ENCODE data around the gene SELENOM.
A peak's percentile ranks its signal among the peaks of the same experiment; 100 is the strongest.
"Not testable (repeated sequence)": the region's sequence is repeated elsewhere in the genome, so short reads cannot be mapped to it uniquely, and the experiment has no call there.

Gene SELENOM

GRCh38 chr22:31089160-31090100 is 17.9 kb downstream of the SELENOM start:
- no peak for DNase-seq

DNA sequence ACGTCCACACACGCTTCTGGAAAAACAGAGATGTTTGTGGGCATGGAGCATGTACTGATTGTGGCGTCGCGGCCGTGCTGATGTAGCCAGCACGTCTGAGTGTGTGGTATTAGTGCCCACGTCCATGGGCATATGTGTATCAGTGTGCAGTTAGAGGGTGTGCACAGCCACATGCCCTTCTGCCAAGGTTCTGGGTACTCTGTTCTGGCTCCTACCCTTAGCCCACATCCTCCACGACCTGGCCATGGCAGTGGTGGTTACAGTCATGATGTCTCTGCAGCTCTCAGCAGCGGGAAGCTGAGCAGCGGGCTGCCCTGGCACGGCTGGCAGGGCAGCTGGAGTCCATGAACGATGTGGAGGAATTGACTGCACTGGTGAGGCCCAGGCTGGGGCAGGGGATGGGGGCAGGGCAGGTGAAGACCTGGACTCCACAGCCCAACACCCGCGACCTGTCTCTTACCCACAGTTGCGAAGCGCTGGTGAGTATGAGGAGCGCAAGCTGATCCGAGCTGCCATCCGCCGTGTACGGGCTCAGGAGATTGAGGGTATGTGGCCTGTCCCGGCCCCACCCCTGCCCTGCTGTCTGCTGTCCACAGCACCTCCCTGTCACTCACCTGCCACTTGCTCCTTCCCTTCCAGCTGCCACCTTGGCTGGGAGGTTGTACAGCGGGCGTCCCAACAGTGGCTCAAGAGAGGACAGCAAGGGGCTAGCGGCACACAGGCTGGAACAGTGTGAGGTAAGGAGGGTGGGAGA is 19.0 kb downstream of the SELENOM start:
- DNase-seq: no peak

DNA sequence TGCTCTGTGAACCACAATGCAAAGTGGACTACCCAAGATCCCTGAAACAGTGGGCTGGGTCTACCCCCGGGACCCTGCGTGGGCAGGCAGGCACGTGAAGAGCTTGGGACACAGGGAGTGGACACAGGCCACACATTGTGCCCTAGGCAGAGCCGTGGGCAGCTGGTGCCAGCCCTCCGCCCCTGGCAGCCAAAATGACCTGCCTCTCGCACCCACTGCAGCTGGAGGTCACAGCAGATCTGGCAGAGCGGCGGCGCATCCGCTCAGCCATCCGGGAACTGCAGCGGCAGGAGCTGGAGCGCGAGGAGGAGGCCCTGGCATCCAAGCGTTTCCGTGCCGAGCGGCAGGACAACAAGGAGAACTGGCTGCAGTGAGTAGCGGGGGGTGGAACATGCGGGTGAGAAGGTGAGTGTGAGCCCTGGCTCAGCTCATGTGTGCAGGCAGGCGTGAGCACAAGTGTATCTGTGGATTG is 19.6 kb downstream of the SELENOM start:
- DNase-seq: no peak

DNA sequence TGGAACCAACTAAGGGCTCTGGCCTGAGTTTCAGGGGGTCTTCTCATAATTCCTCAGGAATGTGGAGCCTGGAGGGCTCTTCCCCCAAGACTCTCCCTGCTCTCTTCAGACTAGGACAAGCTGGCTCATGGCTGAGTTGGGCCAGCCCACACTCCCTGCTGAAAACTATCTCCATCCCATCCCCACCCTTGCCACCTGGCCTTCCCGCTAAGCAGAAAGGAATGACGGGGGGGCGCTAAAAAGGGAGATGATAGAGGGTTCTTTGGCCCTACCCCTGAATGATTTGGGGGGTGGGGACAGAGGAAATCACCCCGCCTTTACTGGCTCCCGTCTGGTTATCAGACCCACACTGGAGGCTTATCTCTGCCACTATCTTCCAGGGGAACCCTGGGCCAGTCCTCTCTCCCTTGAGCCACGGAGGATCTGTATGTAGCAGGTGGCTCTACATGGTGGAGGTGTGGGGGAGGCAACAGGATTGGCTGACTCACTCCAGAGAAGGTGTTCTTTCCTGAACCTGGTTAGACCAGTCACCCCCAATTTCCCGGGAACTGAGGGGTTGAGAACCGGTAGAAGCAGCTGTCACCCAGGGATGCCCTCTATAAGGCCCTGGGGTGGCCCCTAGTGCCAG is 20.6 kb downstream of the SELENOM start:
- no peak for DNase-seq

- no peak for DNase-seq
Measured at GRCh38 chr22:31085928-31086327, 21.4 kb downstream of the SELENOM start.

- no peak for DNase-seq
Measured at GRCh38 chr22:31085493-31085824, 21.9 kb downstream of the SELENOM start.

DNA sequence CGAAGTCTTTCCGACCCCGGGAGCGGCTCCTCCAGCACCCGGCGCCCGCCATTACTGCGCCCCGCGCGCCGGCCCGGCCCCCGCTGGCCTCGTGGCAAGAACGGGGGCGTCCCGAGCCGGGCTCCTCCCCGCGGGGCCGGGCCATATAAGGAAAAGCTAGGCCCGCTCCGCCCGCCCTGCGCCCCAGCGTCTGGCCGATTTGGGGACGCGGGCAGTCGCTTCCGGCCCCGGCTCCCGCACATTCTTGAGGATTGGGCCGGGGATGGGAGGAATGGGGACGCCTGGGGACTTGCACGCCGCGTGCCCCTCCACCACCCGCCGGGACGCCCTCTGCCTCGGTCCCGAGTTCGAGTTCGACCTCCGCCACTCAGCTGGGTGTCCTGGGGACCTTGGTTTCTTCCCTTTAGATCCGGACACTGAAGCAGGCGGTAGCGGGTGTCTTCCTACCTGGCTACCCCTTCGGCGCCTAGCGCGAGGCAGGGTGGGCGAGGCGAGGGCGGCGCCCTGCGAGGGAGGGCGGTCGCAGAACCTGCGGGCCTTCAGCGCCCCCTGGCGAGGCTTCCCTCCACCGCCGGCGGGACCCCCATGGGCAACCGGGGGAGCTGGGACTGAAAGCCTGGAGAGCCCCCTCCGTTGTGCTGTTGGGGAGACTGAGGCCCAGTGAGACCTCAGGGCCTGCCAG is 22.4 kb downstream of the SELENOM start:
- DNase-seq: no peak

- peak; percentile 40 for DNase-seq
Measured at GRCh38 chr22:31083923-31084810, 23.2 kb downstream of the SELENOM start.

GRCh38 chr22:31083377-31083768 is 24.0 kb downstream of the SELENOM start:
- peak; percentile 79 for DNase-seq

GRCh38 chr22:31082606-31083376 is 24.6 kb downstream of the SELENOM start:
- no peak for DNase-seq

DNA sequence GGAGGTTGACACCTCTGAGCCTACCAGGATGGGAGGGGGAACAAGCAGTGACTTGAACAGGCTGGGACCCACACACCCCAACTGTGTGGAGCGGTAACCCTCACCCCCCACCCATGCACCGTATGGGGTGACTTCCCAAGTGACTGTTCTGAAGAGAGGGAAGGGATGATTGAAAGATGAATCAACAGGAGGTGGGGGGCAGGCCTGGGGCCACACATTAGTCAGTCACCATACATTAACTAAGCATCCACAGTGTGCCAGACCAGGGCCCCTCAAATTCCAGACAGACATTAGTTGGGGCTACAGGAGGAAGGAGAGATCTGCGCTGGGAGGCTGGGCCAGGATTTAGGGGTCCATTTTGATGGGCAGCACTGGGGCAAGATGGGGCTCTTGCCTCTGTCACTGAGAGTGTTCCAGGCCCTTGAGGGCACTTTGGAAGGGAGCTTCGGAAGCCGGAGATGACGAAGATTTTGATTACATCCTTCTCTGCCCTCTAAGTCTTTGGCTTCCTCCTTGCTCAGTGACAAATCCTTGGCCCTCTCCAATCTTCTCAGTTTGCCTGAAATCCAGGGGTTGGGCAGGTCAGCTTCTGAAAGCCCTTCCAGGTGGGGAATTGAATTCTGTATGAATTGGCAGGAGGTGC is 25.3 kb downstream of the SELENOM start:
- DNase-seq: no peak

GRCh38 chr22:31080848-31081649 is 26.3 kb downstream of the SELENOM start, which contains the start of gene SMTN:
Gene SMTN, plus strand, starts transcription at chr22:31081318. Its CDS starts 1,941 bp downstream, at chr22:31083259.
- peak; percentile 80 for DNase-seq

DNA sequence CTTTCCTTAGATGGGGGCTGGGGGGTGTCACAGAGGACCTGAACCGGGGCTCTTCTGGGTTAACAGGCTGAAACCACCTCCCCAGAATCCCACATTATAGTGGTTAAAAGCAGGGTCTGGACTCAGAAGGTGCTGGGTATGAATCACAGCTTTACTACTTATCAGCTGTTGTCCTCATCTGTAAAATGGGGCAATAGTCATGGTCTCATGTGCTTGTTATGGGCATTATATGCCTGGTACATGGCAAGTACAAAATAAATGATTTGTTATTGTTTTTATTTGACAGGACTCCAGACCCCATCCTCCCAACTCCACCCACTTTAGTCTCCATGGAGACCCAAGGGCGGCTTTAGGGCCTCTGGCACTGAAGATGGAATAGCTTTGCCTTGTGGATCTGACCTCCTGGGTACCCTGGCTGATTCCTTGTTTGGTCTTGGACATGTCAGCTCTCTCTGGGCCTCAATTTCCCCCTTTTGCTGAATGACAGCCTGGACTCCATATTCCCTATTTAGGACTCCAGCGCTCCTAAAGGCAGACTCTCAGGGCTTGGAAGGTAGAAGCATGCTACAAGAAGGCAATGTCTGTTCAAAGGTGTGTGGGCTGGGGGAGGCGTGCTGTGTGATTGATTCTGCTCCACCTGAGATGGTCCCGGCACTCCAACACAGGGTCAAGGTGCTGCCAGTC is 27.1 kb downstream of the SELENOM start:
- DNase-seq: no peak

GRCh38 chr22:31079095-31079642 is 28.2 kb downstream of the SELENOM start:
- DNase-seq: no peak

- not testable (repeated sequence) for DNase-seq
Measured at GRCh38 chr22:31078389-31078788, 29.0 kb downstream of the SELENOM start.

DNA sequence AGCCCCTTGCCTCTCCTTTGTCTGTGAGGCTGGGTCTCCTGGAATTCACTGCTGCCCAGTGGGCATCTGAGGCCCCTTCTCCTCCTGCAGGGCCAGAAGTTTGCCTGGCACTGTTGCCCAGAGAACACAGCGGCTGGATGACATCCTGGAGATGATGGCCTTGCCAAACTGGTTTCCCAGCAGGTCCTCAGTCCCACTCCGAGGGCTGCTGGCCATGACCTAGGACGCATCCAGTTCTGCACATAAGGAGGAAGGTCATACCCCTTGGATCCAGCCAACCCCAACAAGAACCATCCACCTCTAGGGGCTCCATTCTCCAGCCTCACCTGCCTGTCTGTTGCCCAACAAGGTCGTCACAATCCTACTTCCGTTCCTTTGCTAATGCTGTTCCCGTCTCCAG is 29.7 kb downstream of the SELENOM start:
- DNase-seq: no peak

DNA sequence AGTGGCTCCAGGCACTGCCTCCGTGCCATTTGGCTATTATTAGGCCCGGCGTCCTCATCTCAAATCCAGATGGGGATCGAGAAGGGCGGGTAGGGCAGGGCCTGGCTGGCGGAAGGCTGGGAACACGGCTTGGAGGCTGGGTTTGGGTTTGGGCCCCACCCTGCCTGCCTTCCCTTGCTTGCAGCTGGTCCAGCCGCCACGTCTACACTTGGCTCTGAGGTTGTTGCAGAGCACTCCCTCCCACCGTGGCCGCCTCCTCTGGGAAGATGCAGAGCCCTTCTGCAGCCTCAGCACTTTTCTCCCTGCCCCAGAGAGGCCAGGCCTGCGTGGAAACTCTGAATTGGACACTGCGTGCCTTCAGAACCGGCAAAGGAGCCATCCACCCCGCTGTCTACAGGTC is 31.4 kb downstream of the SELENOM start:
- no peak for DNase-seq

DNA sequence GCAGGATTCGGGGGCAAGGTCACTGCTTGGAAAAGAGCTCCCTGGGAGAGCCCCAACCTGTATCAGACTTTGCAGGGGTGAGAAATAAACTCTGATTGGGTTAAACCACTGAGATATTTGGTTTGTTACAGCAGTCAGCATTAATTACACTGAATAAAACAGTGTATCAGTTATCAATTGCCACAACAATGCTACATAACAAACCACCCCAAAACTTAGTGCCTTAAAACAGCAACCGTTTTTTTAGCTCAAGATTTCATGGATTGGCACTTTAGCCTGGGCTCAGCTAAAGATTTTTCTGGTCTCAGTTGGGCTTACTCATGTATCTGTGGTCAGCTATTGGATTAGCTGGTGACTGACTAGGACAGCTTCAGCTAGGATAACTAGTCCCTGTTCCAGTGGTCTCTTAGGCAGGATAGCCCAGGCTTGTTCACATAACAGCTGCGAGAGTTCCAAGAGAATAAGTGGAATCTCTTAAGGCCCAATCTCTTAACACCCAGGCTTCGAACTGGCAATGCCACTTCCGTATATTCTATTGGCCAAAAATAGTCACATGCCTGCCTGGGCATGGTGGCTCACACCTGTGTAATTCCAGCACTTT is 33.7 kb downstream of the SELENOM start:
- DNase-seq: not testable (repeated sequence)

Measured in NCI-H2029 (cell line).